GM12878 (cell line): Measurements from ENCODE around the gene FBN3. TPM values are rescaled to one million over a fixed set of nuclear protein-coding genes. Genes with fewer than 3 reads are reported as not detected.

Experiments
- ATAC-seq: fragments of 200-7000 bp; cut with Tn5 transposase; 3 replicates; pipeline ENCODE4 v1.9.1; 2020; ENCODE audit warnings: mild to moderate bottlenecking, moderate library complexity
- BruUV-seq: library from RNA; stranded (reverse); fragments of 400-500 nt; replicated peaks from 2 replicates; lab custom pipeline; 2021; lab: Mats Ljungman, UMichigan
- CTCF ChIA-PET: fragments of 300-600 bp; sonication (Branson Sonifier 250); formaldehyde crosslinking; extraction: SDS; loops from one replicate; lab custom pipeline; 2021; ENCODE audit warnings: inconsistent platforms; lab: Yijun Ruan, JAX
- POLR2A ChIA-PET: fragments of 350-600 bp; formaldehyde crosslinking; extraction: SDS; loops from one replicate; lab custom pipeline; 2021; ENCODE audit warnings: inconsistent platforms; lab: Charles Lee
- RAD21 ChIA-PET: fragments of 300-600 bp; sonication (Branson Sonifier 250); formaldehyde crosslinking; loops from one replicate; lab custom pipeline; 2023; ENCODE audit warnings: antibody characterized with exemption; ENCODE audit not compliant: unreplicated experiment; lab: Charles Lee
- SMC1A ChIA-PET: fragments of 300-600 bp; sonication (Branson Sonifier 250); formaldehyde crosslinking; loops from one replicate; lab custom pipeline; 2023; ENCODE audit not compliant: unreplicated experiment, uncharacterized antibody; lab: Charles Lee
- DNase-seq: peaks from one replicate; pipeline ENCODE4 v3.0.0-alpha.2; 2011; ENCODE audit warnings: low read depth, low spot score
- FAIRE-seq: peaks from 3 replicates; lab custom pipeline; 2011; peaks lifted over from hg19 to GRCh38; lab: Jason Lieb, UNC
- H2AFZ ChIP-seq: 2 replicates; pipeline ENCODE4 v1.6.0; 2011; ENCODE audit warnings: low read depth, low read length, control low read depth; ENCODE audit not compliant: control insufficient read depth
- H3K27ac ChIP-seq: 2 replicates; pipeline ENCODE4 v1.5.1; 2011; ENCODE audit warnings: control low read depth; ENCODE audit not compliant: control insufficient read depth, insufficient read depth
- H3K27me3 ChIP-seq, 2 experiments: replicated peaks in 1 of 2; 2 replicates each; pipeline versions ENCODE4 v1.6.0 to v1.6.1; 2011; ENCODE audit warnings: low read length in 1 of 2; ENCODE audit not compliant: control insufficient read depth in 2 of 2, insufficient read depth in 2 of 2
- H3K36me3 ChIP-seq, 2 experiments: 2 replicates each; pipeline ENCODE4 v1.5.1; 2011; ENCODE audit warnings: low read length in 1 of 2; ENCODE audit not compliant: control insufficient read depth in 2 of 2, insufficient read depth in 2 of 2
- H3K4me1 ChIP-seq: 2 replicates; pipeline ENCODE4 v1.6.1; 2011; ENCODE audit warnings: mild to moderate bottlenecking, low read length, moderate library complexity, mixed read lengths; ENCODE audit not compliant: control insufficient read depth, insufficient read depth
- H3K4me2 ChIP-seq: 2 replicates; pipeline ENCODE4 v1.6.0; 2011; ENCODE audit warnings: control low read depth; ENCODE audit not compliant: control insufficient read depth, insufficient read depth
- H3K4me3 ChIP-seq: fragments of 200-600 bp; sonication (generic); 2 replicates; pipeline ENCODE4 v1.5.1; 2016
- H3K79me2 ChIP-seq: 2 replicates; pipeline ENCODE4 v1.6.0; 2011; ENCODE audit warnings: low read length; ENCODE audit not compliant: control insufficient read depth, insufficient read depth
- H3K9ac ChIP-seq: 2 replicates; pipeline ENCODE4 v1.8.0; 2011; ENCODE audit warnings: low read length, control low read depth, mixed read lengths; ENCODE audit not compliant: control insufficient read depth, insufficient read depth
- H3K9me3 ChIP-seq: replicated peaks from 3 replicates; pipeline ENCODE4 v1.5.1; 2011; ENCODE audit warnings: mild to moderate bottlenecking, low read length; ENCODE audit not compliant: control insufficient read depth, insufficient read depth
- H4K20me1 ChIP-seq: 2 replicates; pipeline ENCODE4 v1.6.0; 2011; ENCODE audit not compliant: control insufficient read depth, insufficient read depth
- ESRRA ChIP-seq: IDR thresholded peaks from 2 replicates; pipeline ENCODE4 v1.6.1; 2012; ENCODE audit warnings: mild to moderate bottlenecking, low read length, improper control_type of control experiment
- EZH2 ChIP-seq: IDR thresholded peaks from 2 replicates; pipeline ENCODE4 v1.6.1; 2012; ENCODE audit warnings: low read depth, mild to moderate bottlenecking, control low read depth, inconsistent platforms, low read length, borderline replicate concordance; ENCODE audit not compliant: control insufficient read depth
- GATAD2B ChIP-seq: fragments of 450-650 bp; conservative IDR thresholded peaks from 2 replicates; pipeline ENCODE4 v1.6.1; 2017; ENCODE audit warnings: low read depth, mild to moderate bottlenecking, moderate library complexity
- HDGF ChIP-seq: fragments of 450-650 bp; IDR thresholded peaks from 2 replicates; pipeline ENCODE4 v1.6.1; 2016; ENCODE audit warnings: antibody characterized with exemption
- IKZF1 ChIP-seq: fragments of 450-650 bp; conservative IDR thresholded peaks from 2 replicates; pipeline ENCODE4 v1.6.1; 2017; ENCODE audit warnings: antibody characterized with exemption, mild to moderate bottlenecking
- IRF4 ChIP-seq: IDR thresholded peaks from 2 replicates; pipeline ENCODE4 v1.6.1; 2011; ENCODE audit warnings: low read depth, low read length
- NFIC ChIP-seq: IDR thresholded peaks from 2 replicates; pipeline ENCODE4 v1.6.1; 2012; ENCODE audit warnings: low read depth, mild to moderate bottlenecking, inconsistent platforms, low read length, moderate library complexity
- NRF1 ChIP-seq: conservative IDR thresholded peaks from 2 replicates; pipeline ENCODE4 v1.6.1; 2011; ENCODE audit warnings: mild to moderate bottlenecking, low read depth, low read length, improper control_type of control experiment
- POLR2A ChIP-seq: IDR thresholded peaks from 2 replicates; pipeline ENCODE4 v1.6.1; 2011; ENCODE audit warnings: low read depth, mild to moderate bottlenecking, low read length
- SPI1 ChIP-seq: IDR thresholded peaks from 2 replicates; pipeline ENCODE4 v1.6.1; 2011; ENCODE audit warnings: low read depth, mild to moderate bottlenecking, low read length, moderate library complexity, borderline replicate concordance; ENCODE audit not compliant: insufficient read depth
- TCF7 ChIP-seq: IDR thresholded peaks from 2 replicates; pipeline ENCODE4 v1.6.1; 2014; ENCODE audit warnings: antibody characterized with exemption, borderline replicate concordance
- WRNIP1 ChIP-seq: IDR thresholded peaks from 2 replicates; pipeline ENCODE4 v1.6.1; 2011; ENCODE audit warnings: low read depth, low read length, improper control_type of control experiment, borderline replicate concordance
- ZNF274 ChIP-seq: IDR thresholded peaks from one replicate; pipeline ENCODE4 v1.8.0; 2011; ENCODE audit not compliant: insufficient read length, insufficient read depth
- WGBS: methylation state at CpG from one replicate; pipeline ENCODE4 v1.1.6; 2016; ENCODE audit warnings: low lambda C conversion rate; ENCODE audit not compliant: insufficient replicate concordance, insufficient coverage; ENCODE audit errors: missing lambda C conversion rate; 5-methylcytosine and 5-hydroxymethylcytosine counted together
- in situ Hi-C: fragments of 300-500 bp; cut with MboI; formaldehyde crosslinking; loops from 9 replicates; pipeline ENCODE4 v1.14.3; 2018; ENCODE audit warnings: mixed read lengths
- intact Hi-C: fragments of 100-400 bp; cut with micrococcal nuclease; formaldehyde crosslinking; loops from one replicate; pipeline ENCODE4 v1.14.2; 2022; ENCODE audit not compliant: unreplicated experiment
- polyA plus RNA-seq, 11 experiments: library from polyadenylated mRNA; depleted of rRNA in 4 of 11; unstranded in 6 of 11; stranded (reverse) in 5 of 11; fragments of >200 nt; fragmentation: Nextera tagmentation in 4 of 11; fragmentation: Illumina TruSeq in 1 of 11; extraction: Ambion mirVana in 4 of 11; extraction: Trizol in 1 of 11; gene quantifications; 1 replicate in 1 of 11; 2 replicates in 10 of 11; pipeline versions ENCODE4 v1.2.1 to v1.2.3, GENCODE V29; 2011 to 2016; ENCODE audit warnings: inconsistent platforms in 2 of 11, missing spikeins in 2 of 11, low read depth in 1 of 11
- total RNA-seq, 4 experiments: library from RNA; depleted of rRNA in 3 of 4; stranded (reverse); fragments of >200 nt in 3 of 4; fragmentation: Illumina TruSeq in 1 of 4; extraction: Trizol in 1 of 4; gene quantifications; 2 replicates each; pipeline versions ENCODE4 v1.2.1 to v1.2.3, GENCODE V29; 2013 to 2021
- TF ChIP-seq, protein P1 (sequence below): fragments of 450-650 bp; formaldehyde crosslinking; IDR thresholded peaks from 2 replicates; pipeline ENCODE4 v1.4.0; 2020; ENCODE audit warnings: mild to moderate bottlenecking, moderate library complexity
- TF ChIP-seq, protein P2 (sequence below): fragments of 450-650 bp; IDR thresholded peaks from 2 replicates; pipeline ENCODE4 v1.6.1; 2017; ENCODE audit warnings: mild to moderate bottlenecking, moderate library complexity

The FBN3 gene
- total and polyA plus RNA-seq, 10 of the 15 experiments (the other 5 are each of a cell fraction or from before 2014, with no cell fraction given): 0.05 TPM; not detected in 9

DNA sequence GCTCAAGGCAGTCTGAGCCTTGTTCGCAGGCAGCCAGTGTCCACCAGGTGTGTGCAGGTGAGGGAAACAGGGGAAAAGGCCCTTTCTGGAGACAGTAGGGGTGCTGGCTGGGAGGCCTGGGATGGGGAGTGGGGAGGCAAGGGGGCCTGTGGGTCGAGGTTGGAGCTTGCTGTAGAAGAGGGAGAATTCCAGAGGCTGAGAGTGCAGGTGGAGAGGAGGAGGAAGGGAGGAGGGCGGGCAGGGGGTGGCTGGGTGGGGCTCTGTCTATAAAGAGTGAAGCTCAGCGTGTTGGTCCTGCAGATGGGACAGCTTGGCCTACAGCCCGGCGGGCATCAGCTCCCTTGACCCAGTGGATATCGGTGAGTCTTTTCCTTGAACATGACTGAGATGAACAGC, 96.9 kb downstream of the FBN3 start, which contains the start of gene CCL25 (continued):
- TF ChIP-seq, protein P1, sequence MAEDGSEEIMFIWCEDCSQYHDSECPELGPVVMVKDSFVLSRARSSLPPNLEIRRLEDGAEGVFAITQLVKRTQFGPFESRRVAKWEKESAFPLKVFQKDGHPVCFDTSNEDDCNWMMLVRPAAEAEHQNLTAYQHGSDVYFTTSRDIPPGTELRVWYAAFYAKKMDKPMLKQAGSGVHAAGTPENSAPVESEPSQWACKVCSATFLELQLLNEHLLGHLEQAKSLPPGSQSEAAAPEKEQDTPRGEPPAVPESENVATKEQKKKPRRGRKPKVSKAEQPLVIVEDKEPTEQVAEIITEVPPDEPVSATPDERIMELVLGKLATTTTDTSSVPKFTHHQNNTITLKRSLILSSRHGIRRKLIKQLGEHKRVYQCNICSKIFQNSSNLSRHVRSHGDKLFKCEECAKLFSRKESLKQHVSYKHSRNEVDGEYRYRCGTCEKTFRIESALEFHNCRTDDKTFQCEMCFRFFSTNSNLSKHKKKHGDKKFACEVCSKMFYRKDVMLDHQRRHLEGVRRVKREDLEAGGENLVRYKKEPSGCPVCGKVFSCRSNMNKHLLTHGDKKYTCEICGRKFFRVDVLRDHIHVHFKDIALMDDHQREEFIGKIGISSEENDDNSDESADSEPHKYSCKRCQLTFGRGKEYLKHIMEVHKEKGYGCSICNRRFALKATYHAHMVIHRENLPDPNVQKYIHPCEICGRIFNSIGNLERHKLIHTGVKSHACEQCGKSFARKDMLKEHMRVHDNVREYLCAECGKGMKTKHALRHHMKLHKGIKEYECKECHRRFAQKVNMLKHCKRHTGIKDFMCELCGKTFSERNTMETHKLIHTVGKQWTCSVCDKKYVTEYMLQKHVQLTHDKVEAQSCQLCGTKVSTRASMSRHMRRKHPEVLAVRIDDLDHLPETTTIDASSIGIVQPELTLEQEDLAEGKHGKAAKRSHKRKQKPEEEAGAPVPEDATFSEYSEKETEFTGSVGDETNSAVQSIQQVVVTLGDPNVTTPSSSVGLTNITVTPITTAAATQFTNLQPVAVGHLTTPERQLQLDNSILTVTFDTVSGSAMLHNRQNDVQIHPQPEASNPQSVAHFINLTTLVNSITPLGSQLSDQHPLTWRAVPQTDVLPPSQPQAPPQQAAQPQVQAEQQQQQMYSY (CRISPR knock-in tag): no peak
- no peak for TF ChIP-seq SPI1

DNA sequence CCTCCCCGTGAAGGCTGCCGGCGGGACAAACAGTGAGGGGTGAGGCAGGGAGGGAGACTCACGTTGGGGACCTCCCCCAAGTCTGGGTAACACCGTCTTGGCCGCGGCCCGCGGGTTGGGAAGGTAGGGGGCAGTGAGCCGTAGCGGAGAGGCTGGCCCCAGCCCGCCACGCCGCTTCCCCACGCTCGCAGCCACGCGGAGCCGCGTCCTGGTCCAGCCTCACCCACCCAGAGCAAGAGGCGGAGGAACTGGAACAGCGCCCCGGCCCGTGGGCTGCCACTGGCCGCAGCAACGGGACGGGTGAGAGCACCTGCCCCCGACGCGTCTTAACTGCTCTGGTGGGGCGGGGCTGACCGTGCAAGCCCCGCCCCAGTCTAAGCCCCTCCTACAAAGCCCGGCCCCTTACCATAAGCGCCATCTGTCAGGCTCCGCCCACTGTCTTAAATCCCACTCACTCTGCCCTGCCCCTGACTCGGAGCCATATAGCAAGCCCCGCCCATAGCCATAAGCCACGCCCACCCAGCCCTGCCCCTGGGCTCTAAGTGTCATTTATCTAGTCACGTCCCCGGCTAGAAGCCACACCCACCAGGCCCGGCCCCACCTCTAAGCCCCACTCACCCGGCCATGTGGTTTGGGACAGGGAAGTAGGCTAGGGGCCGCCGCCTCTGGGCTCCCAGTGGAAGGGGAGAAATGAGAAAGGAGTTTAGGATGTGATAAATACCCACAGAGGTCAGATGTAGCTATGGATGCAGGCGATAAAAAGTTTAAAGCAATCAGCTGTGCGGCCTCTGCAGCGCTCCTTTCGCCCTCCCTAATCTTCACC, 98.9 kb downstream of the FBN3 start:
- Histone ChIP-seq H3K4me2 (peak overlapping the region; percentile 93), H3K9ac (peak overlapping the region; percentile 52; the same call in 1 of the 2 replicates), H3K4me3 (peak overlapping the region; percentile 66), H3K27me3 (no peaks in the 10 kb centered on the region), H3K79me2 (no peaks in the 10 kb centered on the region), H3K36me3 (no peaks in the 10 kb centered on the region), H3K4me1 (peaks cover 18% of the 10 kb centered on the region), H3K27ac (peak overlapping the region; percentile 59), H2AFZ (peak overlapping the region; percentile 83), H4K20me1 (no peaks in the 10 kb centered on the region), H3K9me3 (no peaks in the 10 kb centered on the region)
- SMC1A ChIA-PET: no interaction called here
- in situ Hi-C loops: no loop called here
- CTCF ChIA-PET: no interaction called here
- ATAC-seq: peak; percentile 94
- POLR2A ChIA-PET: interaction anchor here (0.5 kb wide), 1 partner anchor 111 kb away, joined by 3 read pairs; no protein-coding TSS in a partner anchor
- intact Hi-C loops: loop anchor here (5.0 kb wide), 1 partner anchor 48 kb away; no protein-coding TSS in a partner anchor
- 9% methylated on average over 48 of the region's 49 CpGs for WGBS
- peak; percentile 59 for FAIRE-seq
- BruUV-seq: no TSS peak
- RAD21 ChIA-PET: no interaction called here
- DNase-seq: peak; percentile 91
- no peak for TF ChIP-seq WRNIP1
- peak; percentile 44; the same call in 1 of the 2 replicates for TF ChIP-seq IKZF1
- TF ChIP-seq GATAD2B: peak; percentile 55; the same call in 1 of the 2 replicates
- TF ChIP-seq POLR2A: peak; percentile 94
- no peak for TF ChIP-seq ZNF274
- TF ChIP-seq TCF7: no peak
- TF ChIP-seq HDGF: peak; percentile 72; the same call in 1 of the 2 replicates
- no peak for TF ChIP-seq ESRRA
- no peak for TF ChIP-seq EZH2
- no peak for TF ChIP-seq NFIC
- TF ChIP-seq, protein P2, sequence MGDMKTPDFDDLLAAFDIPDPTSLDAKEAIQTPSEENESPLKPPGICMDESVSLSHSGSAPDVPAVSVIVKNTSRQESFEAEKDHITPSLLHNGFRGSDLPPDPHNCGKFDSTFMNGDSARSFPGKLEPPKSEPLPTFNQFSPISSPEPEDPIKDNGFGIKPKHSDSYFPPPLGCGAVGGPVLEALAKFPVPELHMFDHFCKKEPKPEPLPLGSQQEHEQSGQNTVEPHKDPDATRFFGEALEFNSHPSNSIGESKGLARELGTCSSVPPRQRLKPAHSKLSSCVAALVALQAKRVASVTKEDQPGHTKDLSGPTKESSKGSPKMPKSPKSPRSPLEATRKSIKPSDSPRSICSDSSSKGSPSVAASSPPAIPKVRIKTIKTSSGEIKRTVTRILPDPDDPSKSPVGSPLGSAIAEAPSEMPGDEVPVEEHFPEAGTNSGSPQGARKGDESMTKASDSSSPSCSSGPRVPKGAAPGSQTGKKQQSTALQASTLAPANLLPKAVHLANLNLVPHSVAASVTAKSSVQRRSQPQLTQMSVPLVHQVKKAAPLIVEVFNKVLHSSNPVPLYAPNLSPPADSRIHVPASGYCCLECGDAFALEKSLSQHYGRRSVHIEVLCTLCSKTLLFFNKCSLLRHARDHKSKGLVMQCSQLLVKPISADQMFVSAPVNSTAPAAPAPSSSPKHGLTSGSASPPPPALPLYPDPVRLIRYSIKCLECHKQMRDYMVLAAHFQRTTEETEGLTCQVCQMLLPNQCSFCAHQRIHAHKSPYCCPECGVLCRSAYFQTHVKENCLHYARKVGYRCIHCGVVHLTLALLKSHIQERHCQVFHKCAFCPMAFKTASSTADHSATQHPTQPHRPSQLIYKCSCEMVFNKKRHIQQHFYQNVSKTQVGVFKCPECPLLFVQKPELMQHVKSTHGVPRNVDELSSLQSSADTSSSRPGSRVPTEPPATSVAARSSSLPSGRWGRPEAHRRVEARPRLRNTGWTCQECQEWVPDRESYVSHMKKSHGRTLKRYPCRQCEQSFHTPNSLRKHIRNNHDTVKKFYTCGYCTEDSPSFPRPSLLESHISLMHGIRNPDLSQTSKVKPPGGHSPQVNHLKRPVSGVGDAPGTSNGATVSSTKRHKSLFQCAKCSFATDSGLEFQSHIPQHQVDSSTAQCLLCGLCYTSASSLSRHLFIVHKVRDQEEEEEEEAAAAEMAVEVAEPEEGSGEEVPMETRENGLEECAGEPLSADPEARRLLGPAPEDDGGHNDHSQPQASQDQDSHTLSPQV: no peak
- TF ChIP-seq NRF1: no peak
- TF ChIP-seq IRF4: no peak
